ENCODE results near the gene UTP4.
"Not testable (repeated sequence)": the region's sequence is repeated elsewhere in the genome, so short reads cannot be mapped to it uniquely, and the experiment has no call there.

UTP4 gene

DNA sequence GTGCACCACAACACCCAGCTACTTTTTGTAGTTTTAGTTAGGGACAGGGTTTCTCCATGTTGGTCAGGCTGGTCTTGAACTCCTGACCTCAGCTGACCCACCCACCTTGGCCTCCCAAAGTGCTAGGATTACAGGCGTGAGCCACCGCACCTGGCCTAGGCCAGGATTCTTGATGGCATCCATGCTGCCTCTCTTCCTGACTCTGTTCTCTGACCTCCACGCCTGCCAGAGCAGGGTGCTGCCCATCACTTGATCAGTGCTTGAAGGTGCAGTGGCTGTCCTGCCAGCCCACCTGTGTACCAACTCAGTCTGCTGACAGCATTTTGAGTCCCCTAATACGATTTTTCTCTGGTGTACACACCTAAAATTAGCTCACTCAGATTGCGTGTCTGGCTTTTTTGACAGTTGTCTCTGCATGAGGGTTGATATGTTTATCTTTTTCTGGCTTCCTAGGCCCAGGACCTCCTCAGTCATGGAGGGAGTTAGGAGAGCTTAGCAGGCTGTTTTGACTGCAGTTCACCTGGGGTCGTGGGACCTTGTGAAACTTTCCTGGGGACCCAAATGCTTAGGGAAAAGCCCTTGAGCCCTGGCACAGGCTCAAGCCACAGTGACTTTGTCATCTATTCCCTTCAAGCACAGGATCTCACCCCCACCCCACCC is 21.1 kb upstream of the UTP4 start:
- no peak for DNase-seq

DNA sequence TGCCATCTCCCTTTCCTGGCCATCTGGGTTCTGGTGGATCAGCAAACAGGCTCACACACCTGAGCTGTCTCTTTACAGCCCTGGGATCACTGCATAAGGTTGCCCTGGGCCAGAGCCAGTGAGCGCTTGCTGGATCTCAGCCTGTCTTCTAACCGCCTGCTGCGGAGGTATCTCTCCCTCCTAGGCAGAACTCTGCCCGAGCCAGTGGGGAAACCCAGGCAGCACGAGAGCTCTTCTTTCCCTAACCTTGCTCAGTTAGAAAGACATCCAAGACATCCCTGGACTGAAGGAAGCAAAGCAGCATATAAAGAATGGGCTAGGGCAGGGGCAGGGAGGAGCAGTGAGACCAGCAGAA is 20.6 kb upstream of the UTP4 start:
- DNase-seq, result no peak

DNA sequence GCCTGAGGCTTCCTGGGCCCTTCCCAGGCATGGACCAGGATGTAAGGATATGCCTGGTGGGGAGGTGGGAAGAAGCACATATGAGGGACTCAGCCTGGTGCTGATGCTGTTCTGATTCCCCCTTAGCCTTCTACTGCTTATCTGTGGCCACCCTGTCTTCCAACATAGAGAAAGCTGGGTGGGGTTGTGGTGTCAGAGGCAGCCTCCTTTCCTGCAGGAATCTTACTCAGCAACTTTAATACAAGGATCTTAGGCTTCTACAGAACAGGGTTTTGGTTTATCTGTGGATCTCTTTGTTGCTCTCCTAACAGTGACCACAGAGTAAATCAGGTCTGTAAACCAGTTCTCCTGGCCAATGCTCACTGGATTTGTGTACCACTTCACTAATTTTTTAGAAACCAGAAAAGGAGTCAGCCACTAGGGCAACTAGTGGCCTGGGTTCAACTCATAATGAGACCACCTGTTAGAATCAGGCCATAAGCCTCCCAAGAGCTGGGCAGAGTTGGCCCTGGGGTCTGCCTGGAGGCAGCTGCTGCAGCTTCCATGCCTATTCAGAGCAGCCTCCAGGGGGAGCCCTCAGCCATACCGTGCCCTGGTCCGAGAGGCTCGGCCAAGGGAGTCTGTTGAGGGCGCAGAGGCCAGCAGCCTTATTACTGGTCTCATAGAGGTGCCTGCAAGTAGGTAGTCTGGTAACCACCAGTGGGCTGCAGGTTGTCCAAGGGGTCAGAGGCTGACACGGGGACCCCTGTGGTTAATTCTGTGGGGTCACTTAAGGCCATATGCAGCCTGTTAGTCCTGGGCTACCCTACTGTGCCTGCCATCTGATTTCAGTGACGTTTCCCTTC is 19.9 kb upstream of the UTP4 start:
- DNase-seq, result no peak

DNA sequence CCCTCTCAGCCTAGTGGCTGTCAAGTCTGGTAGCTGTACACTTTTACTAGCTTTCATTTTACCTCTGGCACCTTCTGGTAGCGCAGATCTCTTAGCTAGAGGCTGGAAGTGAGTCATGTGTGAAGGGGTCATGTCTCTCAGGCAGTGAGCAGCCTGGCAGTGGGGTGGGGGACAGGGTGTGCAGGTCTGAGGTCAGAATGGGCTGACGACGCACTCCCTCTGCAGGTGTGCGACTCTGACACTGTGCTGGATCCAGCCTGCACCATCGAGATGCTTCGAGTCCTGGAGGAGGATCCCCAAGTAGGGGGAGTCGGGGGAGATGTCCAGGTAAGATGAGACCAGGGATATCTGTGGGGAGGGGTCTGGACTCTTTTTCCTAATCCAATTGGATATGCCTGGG is 19.2 kb upstream of the UTP4 start:
- DNase-seq, result no peak

DNA sequence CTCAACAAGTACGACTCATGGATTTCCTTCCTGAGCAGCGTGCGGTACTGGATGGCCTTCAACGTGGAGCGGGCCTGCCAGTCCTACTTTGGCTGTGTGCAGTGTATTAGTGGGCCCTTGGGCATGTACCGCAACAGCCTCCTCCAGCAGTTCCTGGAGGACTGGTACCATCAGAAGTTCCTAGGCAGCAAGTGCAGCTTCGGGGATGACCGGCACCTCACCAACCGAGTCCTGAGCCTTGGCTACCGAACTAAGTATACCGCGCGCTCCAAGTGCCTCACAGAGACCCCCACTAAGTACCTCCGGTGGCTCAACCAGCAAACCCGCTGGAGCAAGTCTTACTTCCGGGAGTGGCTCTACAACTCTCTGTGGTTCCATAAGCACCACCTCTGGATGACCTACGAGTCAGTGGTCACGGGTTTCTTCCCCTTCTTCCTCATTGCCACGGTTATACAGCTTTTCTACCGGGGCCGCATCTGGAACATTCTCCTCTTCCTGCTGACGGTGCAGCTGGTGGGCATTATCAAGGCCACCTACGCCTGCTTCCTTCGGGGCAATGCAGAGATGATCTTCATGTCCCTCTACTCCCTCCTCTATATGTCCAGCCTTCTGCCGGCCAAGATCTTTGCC is 18.0 kb upstream of the UTP4 start:
- no peak for DNase-seq

DNA sequence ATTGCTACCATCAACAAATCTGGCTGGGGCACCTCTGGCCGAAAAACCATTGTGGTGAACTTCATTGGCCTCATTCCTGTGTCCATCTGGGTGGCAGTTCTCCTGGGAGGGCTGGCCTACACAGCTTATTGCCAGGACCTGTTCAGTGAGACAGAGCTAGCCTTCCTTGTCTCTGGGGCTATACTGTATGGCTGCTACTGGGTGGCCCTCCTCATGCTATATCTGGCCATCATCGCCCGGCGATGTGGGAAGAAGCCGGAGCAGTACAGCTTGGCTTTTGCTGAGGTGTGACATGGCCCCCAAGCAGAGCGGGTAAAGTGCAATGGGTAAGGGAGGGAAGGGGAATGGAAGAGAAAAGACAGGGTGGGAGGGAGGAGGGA is 17.5 kb upstream of the UTP4 start:
- no peak for DNase-seq

DNA sequence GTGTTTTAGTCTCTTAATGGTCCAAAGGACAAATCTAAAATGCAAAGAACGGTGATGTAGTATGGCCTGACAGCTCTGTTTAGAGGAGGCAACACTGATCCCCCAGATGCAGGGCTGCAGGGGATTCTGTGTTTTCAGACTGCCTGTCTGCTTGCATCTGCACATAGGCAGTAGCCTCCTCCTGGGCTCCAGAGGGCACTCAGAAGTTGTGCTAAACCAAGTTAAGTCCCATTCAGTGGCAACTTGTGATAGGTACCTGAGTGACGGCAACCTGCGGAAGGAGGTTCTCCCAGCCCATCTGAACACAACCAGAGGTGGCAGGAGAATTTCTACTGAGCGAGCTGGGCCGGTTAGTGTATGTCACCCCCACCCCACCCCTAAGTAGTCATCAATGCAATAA is 17.1 kb upstream of the UTP4 start:
- no peak for DNase-seq

DNA sequence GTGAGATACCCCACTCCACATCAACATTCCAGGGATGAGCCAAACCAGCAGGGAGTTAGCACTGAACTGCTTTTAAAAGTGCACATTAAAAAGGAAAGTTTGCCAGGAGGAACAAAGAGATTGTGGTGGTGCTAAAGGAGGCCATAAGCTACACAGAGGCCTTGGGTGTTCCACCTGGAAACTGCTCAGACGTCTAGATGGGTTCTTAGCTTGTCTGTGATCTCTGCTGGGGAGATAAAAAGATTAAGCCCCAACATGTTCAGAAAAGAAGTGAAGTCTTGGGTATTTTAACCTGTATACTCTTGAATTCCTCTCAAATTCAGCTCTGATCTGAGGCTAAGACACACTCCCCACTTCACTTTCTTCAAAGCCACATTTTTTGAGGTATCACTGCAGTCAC is 16.6 kb upstream of the UTP4 start:
- no peak for DNase-seq

DNA sequence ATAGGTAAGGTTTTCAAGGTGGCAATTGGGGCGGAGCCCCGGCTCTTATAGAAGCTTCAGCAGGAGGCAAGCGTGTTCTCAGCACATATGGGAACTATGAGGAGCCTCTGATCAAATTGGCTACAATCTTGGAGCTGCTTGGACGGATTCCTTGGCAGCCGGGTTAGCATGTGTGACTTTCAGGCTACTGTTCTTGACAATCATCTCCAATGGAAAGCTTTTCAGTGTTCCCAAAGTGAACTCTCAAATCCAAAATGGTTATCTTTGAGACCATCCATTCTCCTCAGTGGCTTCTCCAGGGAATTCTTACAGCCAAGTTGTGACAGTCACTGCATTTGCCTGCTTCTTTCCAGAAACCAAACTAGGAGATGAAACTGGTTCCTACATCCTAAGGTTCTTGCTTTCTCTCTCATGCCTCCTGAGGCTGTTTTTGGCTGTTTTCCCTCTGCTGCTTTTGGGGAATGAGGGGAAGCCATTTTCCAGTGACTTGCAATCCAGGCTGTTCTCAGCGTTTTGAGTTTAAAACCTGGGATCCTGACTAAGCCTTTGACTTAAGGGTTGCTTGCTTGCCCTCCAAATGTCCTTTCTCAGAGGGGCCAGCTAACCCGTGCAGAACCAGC is 16.1 kb upstream of the UTP4 start:
- DNase-seq, result no peak

DNA sequence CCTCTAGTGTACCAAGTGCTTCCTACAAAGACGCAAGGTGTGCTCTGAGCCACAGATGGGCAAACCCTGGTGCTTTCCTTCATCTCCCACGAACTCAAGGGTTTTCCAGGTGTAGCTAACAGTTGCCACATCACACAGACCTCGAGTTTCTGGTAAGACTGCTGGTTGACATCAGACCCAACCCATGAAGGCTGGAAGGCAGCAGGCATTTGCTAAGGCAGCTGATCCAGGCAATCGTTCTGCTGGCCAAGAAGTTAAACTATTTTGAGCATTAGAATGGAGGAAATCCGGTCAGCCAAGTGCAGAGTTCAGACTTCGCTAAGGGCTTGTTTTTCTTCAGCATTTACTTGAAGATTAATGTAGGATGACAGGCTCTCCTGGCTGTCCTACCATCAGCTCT is 15.5 kb upstream of the UTP4 start:
- no peak for DNase-seq

DNA sequence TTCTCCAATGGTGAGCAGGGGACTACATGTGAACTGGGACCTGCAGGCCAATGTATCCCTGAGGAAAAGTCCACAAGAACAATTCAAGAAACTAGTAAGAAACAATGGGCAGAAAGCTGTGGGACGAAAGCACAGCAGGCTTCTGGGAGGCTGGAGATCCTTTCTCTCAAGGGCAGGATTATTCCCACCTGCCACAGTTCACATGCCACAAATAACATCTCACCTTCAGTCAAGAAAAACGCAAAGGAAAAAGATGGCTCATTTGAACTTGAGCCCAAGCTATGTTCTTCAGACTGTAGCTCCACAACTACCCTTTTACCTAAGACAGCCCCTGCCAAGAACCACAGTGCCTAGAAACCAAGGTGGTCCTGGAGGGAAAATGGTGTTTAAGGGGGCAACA is 14.0 kb upstream of the UTP4 start:
- DNase-seq, result no peak

DNA sequence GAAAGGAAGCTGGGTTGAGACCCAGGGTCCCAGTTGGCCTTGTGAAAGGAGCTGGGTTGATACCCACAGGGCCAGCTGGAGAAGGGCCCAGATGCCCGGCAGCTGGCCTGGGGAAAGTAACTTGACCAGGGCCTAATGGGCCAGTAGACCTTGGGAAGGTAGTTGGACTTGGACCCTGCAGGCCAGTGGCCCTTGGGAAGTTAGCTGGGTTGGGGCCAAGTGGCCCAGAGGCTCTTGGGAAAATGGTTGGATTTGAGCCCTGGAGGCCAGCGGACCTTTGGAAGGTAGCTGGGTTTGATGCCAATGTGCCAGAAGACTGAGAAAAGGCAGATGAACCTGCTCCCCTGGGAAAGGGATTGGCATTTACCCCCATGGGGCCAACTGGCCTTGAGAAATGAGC is 13.5 kb upstream of the UTP4 start:
- no peak for DNase-seq

DNA sequence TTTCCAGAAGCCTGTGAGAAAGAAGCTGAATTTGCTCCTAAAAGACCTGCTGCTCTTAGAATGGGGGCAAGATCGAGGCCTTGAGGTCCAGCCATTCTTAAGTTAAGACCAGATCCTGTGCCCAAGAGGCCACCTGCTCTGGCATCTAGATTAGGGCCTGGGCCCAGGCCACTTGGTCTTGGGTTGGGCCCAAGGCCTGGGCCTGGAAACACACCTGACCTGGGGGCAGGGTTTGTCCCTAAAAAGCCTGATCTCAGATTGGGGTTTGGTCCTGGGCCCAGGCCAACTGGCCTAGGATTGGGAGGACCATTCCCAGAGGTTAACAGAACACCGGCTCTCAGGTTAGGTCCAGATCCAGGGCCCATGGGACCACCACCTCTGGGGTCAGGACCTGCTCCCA is 12.9 kb upstream of the UTP4 start:
- no peak for DNase-seq

DNA sequence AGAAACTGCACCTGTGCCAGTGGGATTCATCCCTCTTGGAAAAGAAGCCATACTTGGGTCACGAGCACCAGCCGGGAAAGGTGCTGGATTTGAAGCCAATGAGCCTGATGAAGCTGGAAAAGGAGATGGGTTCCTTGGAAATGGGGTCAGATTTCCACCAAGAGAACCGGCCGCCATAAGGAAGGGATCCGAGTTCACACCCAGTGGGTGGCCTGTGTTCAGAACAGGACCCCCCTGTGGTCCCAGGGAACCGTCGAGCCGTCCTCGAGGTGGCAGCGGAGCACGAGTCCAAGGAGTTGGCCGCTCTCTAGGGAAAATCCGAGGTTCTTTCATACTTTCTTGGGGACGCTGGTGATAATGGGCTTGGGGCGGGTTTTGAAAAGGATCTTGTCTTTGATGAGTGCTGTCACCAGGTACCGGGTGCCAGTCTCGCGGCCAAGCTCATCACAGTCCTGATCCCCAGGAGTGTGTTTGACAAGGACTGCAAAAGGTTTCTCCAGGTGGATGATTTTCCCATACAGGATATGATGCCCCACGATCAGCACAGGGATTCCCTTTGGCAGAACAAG is 12.3 kb upstream of the UTP4 start:
- DNase-seq, result no peak

DNA sequence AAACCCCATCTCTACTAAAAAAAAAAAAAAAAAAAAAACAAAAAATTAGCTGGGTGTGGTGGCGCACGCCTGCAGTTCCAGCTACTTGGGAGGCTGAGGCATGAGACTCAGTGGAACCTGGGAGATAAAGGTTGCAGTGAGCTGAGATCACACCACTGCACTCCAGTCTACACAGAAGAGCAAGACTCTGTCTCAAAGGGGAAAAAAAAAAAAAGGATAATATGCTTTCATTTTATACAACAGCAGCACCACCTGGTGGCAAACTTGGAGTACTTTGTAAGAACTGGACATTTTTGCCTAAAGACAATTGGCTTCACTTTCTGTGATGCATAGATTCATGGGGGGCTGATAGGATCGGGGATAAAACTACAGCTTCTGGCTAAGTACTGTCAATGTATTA is 8.5 kb upstream of the UTP4 start:
- DNase-seq, result peak; percentile 61

DNA sequence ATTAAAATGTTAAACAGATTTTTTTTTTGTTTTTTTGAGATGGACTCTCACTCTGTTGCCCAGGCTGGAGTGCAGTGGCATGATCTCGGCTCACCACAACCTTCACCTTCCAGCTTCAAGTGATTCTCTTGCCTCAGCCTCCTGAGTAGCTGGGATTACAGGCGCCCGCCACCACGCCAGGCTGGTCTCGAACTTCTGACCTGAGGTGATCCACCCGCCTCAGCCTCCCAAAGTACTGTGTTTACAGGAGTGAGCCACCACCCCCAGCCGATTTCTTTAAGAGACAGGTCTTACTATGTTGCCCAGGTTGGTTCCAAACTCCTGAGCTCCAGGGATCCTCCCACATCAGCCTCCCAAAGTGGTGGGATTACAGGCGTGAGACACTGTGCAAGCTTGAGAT is 8.0 kb upstream of the UTP4 start:
- DNase-seq, result not testable (repeated sequence)

DNA sequence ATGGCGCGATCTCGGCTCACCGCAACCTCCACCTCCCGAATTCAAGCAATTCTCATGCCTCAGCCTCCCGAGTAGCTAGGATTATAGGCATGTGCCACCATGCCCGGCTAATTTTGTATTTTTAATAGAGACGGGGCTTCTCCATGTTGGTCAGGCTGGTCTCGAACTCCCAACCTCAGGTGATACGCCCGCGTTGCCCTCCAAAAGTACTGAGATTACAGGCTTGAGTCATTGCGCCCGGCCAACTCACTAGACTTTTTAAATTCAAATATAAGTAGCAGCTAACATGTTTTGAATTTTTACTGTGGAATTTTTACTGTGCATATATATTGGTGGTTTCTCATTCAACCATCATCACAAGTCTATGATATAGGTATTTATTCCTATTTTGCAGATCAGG is 7.5 kb upstream of the UTP4 start:
- not testable (repeated sequence) for DNase-seq

DNA sequence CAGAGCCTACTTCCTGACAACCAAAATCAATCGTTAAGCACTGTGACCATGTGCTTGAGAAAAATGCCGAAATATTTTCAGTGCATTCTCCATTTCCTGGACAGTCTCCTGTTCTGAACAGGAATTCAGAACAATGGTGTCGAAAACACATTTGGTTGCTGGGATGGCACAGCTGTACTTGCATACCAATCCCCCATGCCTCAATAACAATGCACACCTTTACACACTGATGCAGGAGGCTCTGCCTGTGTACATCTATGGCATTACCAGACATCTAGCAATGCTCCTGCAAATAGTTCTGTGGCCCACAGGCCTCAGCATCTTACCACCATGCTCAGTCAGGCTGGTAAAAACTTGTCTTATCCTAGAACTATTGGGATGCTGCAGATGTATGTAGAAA is 6.2 kb upstream of the UTP4 start:
- no peak for DNase-seq

DNA sequence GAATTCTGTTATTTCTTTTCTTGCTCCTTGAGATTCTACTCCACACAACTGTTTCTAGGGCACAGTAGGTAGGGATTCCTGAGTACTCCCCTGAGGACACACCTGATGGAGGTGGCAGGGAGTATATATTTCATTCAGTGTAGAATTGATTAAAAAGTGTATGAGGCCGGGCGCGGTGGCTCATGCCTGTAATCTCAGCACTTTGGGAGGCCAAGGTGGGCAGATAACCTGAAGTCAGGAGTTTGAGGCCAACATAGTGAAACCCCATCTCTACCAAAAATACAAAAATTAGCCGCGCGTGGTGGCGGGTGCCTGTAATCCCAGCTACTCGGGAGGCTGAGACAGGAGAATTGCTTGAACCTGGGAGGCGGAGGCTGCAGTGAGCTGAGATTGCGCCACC is 5.6 kb upstream of the UTP4 start:
- DNase-seq, result not testable (repeated sequence)

DNA sequence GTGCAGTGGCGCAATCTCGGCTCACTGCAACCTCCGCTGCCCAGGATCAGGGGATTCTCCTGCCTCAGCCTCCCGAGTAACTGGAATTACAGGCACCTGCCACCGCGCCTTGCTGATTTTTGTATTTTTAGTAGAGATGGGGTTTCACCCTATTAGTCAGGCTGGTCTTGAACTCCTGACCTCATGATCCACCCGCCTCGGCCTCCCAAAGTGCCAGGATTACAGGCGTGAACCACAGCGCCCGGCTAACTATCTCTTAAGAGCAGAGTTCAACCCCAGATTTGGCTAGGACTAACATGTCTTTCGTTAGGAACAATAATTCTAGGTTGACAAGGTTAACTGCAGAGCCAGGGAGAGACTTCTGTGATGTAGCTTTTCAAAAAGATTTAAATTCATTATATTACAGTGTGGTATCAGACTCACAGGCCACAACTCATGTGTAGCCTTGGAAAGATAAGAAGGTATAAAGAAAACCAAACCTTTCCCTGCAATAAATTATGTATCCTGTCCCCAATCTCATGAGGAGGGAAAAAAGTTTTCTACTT is 4.4 kb upstream of the UTP4 start:
- no peak for DNase-seq

DNA sequence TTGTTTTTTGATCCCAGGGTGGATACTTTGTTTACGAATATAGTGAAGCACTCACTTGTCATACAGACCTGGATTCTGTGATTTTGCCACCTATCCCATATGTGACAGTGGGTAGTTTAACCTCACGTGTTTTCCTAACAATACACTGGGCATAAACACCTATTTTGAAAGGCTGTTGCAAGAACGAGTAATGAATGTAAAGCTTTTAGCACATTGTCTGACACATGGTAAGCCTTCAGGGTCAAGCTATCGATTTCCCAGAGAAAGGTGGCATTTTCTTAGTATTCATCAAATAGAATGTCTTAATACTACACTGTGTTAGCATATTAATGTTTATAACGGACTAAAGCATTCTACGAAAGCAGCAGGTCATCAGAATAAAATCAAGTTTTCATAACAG is 2.0 kb upstream of the UTP4 start:
- no peak for DNase-seq

DNA sequence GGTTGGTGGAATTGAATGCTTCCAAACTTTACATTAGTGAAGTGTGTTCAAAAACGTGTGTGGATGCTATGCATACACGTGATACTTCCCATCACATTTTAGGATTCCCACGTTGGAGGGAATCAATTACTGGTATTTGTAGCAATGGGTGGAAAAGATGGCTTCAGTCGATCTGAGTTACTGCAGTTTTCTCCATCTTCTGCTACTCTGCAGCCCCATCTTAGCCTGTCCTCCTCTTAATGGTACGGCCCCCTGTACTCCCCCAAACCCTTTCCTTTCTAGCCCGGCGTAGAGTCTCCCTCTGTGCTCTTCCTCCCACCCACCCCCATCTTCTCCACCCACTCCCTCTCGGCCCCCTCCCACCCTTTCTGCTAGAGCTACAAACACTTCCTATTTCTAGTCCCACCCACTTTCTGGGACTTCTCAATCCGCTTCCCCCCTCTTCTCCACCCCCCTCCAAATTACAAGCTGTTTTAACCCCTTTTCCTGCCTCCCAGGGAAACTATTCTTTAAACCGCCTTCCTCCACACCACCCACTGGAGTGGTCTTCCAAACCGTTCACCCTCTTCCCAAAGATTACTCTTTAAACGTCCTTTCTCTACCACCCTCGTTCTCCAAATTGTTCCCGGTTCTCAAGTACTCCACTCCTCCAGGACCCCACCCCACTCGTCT is 1.1 kb upstream of the UTP4 start:
- peak; percentile 21 for DNase-seq
